GM23338 (cell line): ENCODE measurements around the gene ESPL1. TPM values are rescaled to one million over a fixed set of nuclear protein-coding genes. Genes with fewer than 3 reads are reported as not detected.
A peak's percentile ranks its signal among the peaks of the same experiment; 100 is the strongest.

ENCODE experiments used
- ATAC-seq: fragments of 200-7000 bp; cut with Tn5 transposase; 3 replicates; pipeline ENCODE4 v1.9.1; 2020
- DNase-seq: peaks from one replicate; pipeline ENCODE4 v3.0.0-alpha.2; 2015; ENCODE audit warnings: low spot score
- H2AFZ ChIP-seq: fragments of 200-600 bp; sonication (generic); 2 replicates; pipeline ENCODE4 v1.8.0; 2016; ENCODE audit warnings: antibody characterized with exemption, mild to moderate bottlenecking, moderate library complexity
- H3F3A ChIP-seq: fragments of 200-600 bp; sonication (generic); replicated peaks from 2 replicates; pipeline ENCODE4 v1.8.0; 2017; ENCODE audit warnings: antibody characterized with exemption, mixed run types, low read depth
- H3K27ac ChIP-seq: fragments of 200-600 bp; sonication (generic); 2 replicates; pipeline ENCODE4 v1.6.1; 2016; ENCODE audit warnings: low read depth
- H3K27me3 ChIP-seq: fragments of 200-600 bp; sonication (generic); 2 replicates; pipeline ENCODE4 v1.8.0; 2016; ENCODE audit warnings: mild to moderate bottlenecking, mixed run types, moderate library complexity; ENCODE audit not compliant: insufficient read depth
- H3K36me3 ChIP-seq: fragments of 200-600 bp; sonication (generic); 2 replicates; pipeline ENCODE4 v1.8.0; 2016; ENCODE audit warnings: mild to moderate bottlenecking; ENCODE audit not compliant: insufficient read depth
- H3K4me1 ChIP-seq: fragments of 200-600 bp; sonication (generic); 2 replicates; pipeline ENCODE4 v1.8.0; 2016; ENCODE audit warnings: mild to moderate bottlenecking, moderate library complexity; ENCODE audit not compliant: insufficient read depth
- H3K4me2 ChIP-seq: fragments of 200-600 bp; sonication (generic); 2 replicates; pipeline ENCODE4 v1.7.1; 2017; ENCODE audit warnings: mixed run types
- H3K4me3 ChIP-seq: fragments of 200-600 bp; sonication (generic); 2 replicates; pipeline ENCODE4 v1.6.1; 2016; ENCODE audit warnings: mixed run types
- H3K79me2 ChIP-seq: fragments of 200-600 bp; sonication (generic); replicated peaks from 2 replicates; pipeline ENCODE4 v1.8.0; 2017; ENCODE audit warnings: mild to moderate bottlenecking; ENCODE audit not compliant: insufficient read depth
- H3K9me2 ChIP-seq: fragments of 200-600 bp; sonication (generic); 2 replicates; pipeline ENCODE4 v1.8.0; 2017; ENCODE audit not compliant: insufficient read depth
- H4K20me1 ChIP-seq: fragments of 200-600 bp; sonication (generic); replicated peaks from 2 replicates; pipeline ENCODE4 v1.8.0; 2017; ENCODE audit warnings: mild to moderate bottlenecking; ENCODE audit not compliant: insufficient read depth
- H3K27ac Mint-ChIP-seq: 2 replicates; pipeline ENCODE4 v1.8.0; 2020; ENCODE audit warnings: inconsistent platforms, mild to moderate bottlenecking, moderate library complexity, mixed read lengths
- H3K27me3 Mint-ChIP-seq: 3 replicates; pipeline ENCODE4 v1.8.0; 2022; ENCODE audit warnings: low read depth, mild to moderate bottlenecking, moderate library complexity, mixed read lengths, inconsistent platforms; ENCODE audit not compliant: insufficient read depth, poor library complexity
- H3K36me3 Mint-ChIP-seq: 3 replicates; pipeline ENCODE4 v1.8.0; 2021; ENCODE audit warnings: low read depth, mild to moderate bottlenecking, inconsistent platforms, moderate library complexity, mixed read lengths
- H3K4me1 Mint-ChIP-seq: 3 replicates; pipeline ENCODE4 v1.8.0; 2020; ENCODE audit warnings: mild to moderate bottlenecking, inconsistent platforms, mixed read lengths
- H3K4me3 Mint-ChIP-seq: 3 replicates; pipeline ENCODE4 v1.8.0; 2021; ENCODE audit warnings: moderate library complexity, mild to moderate bottlenecking, inconsistent platforms, mixed read lengths
- H3K9me3 Mint-ChIP-seq: 3 replicates; pipeline ENCODE4 v1.8.0; 2020; ENCODE audit warnings: moderate library complexity, mild to moderate bottlenecking, inconsistent platforms, mixed read lengths
- EZH2 ChIP-seq: fragments of 200-600 bp; sonication (generic); IDR thresholded peaks from one replicate; pipeline ENCODE4 v1.8.0; 2017; ENCODE audit warnings: antibody characterized with exemption, mild to moderate bottlenecking, low read depth; ENCODE audit not compliant: unreplicated experiment
- JUNB ChIP-seq: IDR thresholded peaks from one replicate; pipeline ENCODE4 v1.6.1; 2016; ENCODE audit warnings: antibody characterized with exemption; ENCODE audit not compliant: unreplicated experiment
- NANOG ChIP-seq: IDR thresholded peaks from 2 replicates; pipeline ENCODE4 v1.6.1; 2016; ENCODE audit warnings: antibody characterized with exemption, borderline replicate concordance
- POLR2AphosphoS5 ChIP-seq: IDR thresholded peaks from 2 replicates; pipeline ENCODE4 v1.6.1; 2016; ENCODE audit warnings: antibody characterized with exemption, low read depth
- STAT1 ChIP-seq: IDR thresholded peaks from one replicate; pipeline ENCODE4 v1.6.1; 2016; ENCODE audit warnings: antibody characterized with exemption; ENCODE audit not compliant: unreplicated experiment
- ZNF114 ChIP-seq: fragments of 250-450 bp; sonication (Bioruptor Pico); IDR thresholded peaks from 2 replicates; pipeline ENCODE4 v1.5.0; 2020; ENCODE audit warnings: mild to moderate bottlenecking, moderate library complexity
- polyA plus RNA-seq: library from polyadenylated mRNA; unstranded; fragments of >200 nt; fragmentation: Nextera tagmentation; extraction: Ambion mirVana; gene quantifications from 2 replicates; pipeline ENCODE4 v1.2.1, GENCODE V29; 2016
- total RNA-seq: library from RNA; depleted of rRNA; stranded (reverse); fragments of >200 nt; shearing (Covaris generic); gene quantifications from 2 replicates; pipeline ENCODE4 v1.2.3, GENCODE V29; 2014
- TF ChIP-seq, protein P1 (sequence below), 2 experiments: fragments of 200-600 bp in 1 of 2; sonication (generic) in 1 of 2; conservative IDR thresholded peaks; 2 replicates each; pipeline versions ENCODE4 v1.5.1 to v1.6.1; 2016 to 2017; ENCODE audit warnings: antibody characterized with exemption in 2 of 2, low read depth in 2 of 2, mild to moderate bottlenecking in 2 of 2, moderate library complexity in 1 of 2
- TF ChIP-seq, protein P2 (sequence below): fragments of 250-450 bp; sonication (Bioruptor Pico); IDR thresholded peaks from 2 replicates; pipeline ENCODE4 v1.5.0; 2020; ENCODE audit warnings: mild to moderate bottlenecking, moderate library complexity
- TF ChIP-seq, protein P3 (sequence below): IDR thresholded peaks from one replicate; pipeline ENCODE4 v1.6.1; 2018; ENCODE audit warnings: antibody characterized with exemption; ENCODE audit not compliant: unreplicated experiment
- TF ChIP-seq, protein P4 (sequence below): IDR thresholded peaks from 2 replicates; pipeline ENCODE4 v1.6.1; 2016; ENCODE audit warnings: antibody characterized with exemption

Gene ESPL1
- total and polyA plus RNA-seq, 2 experiments from 2014 or later: 13.2 to 56.5 TPM

DNA sequence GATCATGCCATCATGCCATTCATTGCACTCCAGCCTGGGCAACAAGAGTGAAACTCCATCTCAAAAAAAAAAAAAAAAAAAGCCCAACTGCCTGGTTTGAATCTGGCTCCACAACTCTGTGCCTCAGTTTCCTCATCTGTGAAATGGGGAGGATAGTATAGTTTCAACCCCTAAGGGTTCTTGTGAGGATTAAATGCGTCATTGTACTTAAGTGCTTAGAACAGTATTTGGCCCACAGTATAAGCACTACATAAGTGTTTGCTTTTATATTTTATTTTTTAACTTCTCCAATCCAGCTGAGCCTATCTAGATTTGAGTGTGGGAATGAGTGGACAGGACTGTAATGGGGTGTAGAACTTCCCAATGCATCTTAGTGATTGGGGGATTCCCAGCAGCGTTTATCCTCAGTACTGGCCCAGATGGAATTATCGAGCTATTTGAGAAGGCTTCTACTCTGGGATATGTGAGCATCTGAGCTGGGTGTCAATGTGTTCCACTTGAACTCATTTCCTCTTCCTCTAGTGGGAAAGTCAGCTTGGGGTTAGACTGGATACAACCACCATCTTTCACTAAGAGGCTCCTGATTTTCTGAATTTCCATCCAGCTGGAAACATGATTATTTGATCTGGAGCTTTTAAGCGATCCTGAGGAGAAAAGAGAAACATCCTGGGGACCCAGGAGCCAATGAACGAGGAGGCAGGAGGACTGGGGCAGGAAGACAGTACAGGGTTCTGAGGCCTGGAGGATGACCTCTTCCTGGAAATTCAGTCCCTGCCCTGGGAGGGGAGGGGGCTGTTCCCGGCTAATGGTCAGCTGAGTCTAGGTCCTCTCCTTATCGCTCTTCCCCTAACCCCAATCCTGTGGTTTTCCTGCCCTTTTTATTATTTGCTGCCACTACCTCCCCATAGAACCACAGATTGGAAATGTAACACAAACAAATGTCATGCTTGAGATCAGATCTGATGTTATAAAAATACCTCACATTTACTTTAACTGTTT is 9.3 kb upstream of the ESPL1 start:
- no peak overlapping the region for H3K4me3 Mint-ChIP-seq
- H3K27me3 Mint-ChIP-seq: peaks cover 8% of the 10 kb centered on the region
- DNase-seq (no peak), ATAC-seq (no peak)
- TF ChIP-seq EZH2 (no peak), ZNF114 (CRISPR knock-in tag) (no peak), STAT1 (no peak), JUNB (no peak), NANOG (no peak), POLR2AphosphoS5 (no peak)
- TF ChIP-seq, protein P1, sequence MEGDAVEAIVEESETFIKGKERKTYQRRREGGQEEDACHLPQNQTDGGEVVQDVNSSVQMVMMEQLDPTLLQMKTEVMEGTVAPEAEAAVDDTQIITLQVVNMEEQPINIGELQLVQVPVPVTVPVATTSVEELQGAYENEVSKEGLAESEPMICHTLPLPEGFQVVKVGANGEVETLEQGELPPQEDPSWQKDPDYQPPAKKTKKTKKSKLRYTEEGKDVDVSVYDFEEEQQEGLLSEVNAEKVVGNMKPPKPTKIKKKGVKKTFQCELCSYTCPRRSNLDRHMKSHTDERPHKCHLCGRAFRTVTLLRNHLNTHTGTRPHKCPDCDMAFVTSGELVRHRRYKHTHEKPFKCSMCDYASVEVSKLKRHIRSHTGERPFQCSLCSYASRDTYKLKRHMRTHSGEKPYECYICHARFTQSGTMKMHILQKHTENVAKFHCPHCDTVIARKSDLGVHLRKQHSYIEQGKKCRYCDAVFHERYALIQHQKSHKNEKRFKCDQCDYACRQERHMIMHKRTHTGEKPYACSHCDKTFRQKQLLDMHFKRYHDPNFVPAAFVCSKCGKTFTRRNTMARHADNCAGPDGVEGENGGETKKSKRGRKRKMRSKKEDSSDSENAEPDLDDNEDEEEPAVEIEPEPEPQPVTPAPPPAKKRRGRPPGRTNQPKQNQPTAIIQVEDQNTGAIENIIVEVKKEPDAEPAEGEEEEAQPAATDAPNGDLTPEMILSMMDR (conservative IDR thresholded peaks at IDR 0.05; ENCODE audit: low read depth in 2 of 2): no peak
- TF ChIP-seq, protein P2, sequence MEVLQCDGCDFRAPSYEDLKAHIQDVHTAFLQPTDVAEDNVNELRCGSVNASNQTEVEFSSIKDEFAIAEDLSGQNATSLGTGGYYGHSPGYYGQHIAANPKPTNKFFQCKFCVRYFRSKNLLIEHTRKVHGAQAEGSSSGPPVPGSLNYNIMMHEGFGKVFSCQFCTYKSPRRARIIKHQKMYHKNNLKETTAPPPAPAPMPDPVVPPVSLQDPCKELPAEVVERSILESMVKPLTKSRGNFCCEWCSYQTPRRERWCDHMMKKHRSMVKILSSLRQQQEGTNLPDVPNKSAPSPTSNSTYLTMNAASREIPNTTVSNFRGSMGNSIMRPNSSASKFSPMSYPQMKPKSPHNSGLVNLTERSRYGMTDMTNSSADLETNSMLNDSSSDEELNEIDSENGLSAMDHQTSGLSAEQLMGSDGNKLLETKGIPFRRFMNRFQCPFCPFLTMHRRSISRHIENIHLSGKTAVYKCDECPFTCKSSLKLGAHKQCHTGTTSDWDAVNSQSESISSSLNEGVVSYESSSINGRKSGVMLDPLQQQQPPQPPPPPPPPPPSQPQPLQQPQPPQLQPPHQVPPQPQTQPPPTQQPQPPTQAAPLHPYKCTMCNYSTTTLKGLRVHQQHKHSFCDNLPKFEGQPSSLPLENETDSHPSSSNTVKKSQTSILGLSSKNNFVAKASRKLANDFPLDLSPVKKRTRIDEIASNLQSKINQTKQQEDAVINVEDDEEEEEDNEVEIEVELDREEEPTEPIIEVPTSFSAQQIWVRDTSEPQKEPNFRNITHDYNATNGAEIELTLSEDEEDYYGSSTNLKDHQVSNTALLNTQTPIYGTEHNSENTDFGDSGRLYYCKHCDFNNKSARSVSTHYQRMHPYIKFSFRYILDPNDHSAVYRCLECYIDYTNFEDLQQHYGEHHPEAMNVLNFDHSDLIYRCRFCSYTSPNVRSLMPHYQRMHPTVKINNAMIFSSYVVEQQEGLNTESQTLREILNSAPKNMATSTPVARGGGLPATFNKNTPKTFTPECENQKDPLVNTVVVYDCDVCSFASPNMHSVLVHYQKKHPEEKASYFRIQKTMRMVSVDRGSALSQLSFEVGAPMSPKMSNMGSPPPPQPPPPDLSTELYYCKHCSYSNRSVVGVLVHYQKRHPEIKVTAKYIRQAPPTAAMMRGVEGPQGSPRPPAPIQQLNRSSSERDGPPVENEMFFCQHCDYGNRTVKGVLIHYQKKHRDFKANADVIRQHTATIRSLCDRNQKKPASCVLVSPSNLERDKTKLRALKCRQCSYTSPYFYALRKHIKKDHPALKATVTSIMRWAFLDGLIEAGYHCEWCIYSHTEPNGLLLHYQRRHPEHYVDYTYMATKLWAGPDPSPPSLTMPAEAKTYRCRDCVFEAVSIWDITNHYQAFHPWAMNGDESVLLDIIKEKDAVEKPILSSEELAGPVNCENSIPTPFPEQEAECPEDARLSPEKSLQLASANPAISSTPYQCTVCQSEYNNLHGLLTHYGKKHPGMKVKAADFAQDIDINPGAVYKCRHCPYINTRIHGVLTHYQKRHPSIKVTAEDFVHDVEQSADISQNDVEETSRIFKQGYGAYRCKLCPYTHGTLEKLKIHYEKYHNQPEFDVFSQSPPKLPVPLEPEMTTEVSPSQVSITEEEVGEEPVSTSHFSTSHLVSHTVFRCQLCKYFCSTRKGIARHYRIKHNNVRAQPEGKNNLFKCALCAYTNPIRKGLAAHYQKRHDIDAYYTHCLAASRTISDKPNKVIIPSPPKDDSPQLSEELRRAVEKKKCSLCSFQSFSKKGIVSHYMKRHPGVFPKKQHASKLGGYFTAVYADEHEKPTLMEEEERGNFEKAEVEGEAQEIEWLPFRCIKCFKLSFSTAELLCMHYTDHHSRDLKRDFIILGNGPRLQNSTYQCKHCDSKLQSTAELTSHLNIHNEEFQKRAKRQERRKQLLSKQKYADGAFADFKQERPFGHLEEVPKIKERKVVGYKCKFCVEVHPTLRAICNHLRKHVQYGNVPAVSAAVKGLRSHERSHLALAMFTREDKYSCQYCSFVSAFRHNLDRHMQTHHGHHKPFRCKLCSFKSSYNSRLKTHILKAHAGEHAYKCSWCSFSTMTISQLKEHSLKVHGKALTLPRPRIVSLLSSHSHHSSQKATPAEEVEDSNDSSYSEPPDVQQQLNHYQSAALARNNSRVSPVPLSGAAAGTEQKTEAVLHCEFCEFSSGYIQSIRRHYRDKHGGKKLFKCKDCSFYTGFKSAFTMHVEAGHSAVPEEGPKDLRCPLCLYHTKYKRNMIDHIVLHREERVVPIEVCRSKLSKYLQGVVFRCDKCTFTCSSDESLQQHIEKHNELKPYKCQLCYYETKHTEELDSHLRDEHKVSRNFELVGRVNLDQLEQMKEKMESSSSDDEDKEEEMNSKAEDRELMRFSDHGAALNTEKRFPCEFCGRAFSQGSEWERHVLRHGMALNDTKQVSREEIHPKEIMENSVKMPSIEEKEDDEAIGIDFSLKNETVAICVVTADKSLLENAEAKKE: no peak
- TF ChIP-seq, protein P3, sequence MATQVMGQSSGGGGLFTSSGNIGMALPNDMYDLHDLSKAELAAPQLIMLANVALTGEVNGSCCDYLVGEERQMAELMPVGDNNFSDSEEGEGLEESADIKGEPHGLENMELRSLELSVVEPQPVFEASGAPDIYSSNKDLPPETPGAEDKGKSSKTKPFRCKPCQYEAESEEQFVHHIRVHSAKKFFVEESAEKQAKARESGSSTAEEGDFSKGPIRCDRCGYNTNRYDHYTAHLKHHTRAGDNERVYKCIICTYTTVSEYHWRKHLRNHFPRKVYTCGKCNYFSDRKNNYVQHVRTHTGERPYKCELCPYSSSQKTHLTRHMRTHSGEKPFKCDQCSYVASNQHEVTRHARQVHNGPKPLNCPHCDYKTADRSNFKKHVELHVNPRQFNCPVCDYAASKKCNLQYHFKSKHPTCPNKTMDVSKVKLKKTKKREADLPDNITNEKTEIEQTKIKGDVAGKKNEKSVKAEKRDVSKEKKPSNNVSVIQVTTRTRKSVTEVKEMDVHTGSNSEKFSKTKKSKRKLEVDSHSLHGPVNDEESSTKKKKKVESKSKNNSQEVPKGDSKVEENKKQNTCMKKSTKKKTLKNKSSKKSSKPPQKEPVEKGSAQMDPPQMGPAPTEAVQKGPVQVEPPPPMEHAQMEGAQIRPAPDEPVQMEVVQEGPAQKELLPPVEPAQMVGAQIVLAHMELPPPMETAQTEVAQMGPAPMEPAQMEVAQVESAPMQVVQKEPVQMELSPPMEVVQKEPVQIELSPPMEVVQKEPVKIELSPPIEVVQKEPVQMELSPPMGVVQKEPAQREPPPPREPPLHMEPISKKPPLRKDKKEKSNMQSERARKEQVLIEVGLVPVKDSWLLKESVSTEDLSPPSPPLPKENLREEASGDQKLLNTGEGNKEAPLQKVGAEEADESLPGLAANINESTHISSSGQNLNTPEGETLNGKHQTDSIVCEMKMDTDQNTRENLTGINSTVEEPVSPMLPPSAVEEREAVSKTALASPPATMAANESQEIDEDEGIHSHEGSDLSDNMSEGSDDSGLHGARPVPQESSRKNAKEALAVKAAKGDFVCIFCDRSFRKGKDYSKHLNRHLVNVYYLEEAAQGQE: no peak
- TF ChIP-seq, protein P4, sequence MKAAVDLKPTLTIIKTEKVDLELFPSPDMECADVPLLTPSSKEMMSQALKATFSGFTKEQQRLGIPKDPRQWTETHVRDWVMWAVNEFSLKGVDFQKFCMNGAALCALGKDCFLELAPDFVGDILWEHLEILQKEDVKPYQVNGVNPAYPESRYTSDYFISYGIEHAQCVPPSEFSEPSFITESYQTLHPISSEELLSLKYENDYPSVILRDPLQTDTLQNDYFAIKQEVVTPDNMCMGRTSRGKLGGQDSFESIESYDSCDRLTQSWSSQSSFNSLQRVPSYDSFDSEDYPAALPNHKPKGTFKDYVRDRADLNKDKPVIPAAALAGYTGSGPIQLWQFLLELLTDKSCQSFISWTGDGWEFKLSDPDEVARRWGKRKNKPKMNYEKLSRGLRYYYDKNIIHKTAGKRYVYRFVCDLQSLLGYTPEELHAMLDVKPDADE: no peak
- H3K9me2 ChIP-seq: no peaks in the 10 kb centered on the region
- H3K4me1 Mint-ChIP-seq: no peaks in the 10 kb centered on the region; the same call in 2 of the 3 replicates
- H4K20me1 ChIP-seq: no peaks in the 10 kb centered on the region
- H3K36me3 Mint-ChIP-seq: peaks cover 2% of the 10 kb centered on the region; the same call in 1 of the 3 replicates
- no peak overlapping the region for H3K4me3 ChIP-seq
- H3K79me2 ChIP-seq: no peaks in the 10 kb centered on the region; the same call in 1 of the 2 replicates
- no peaks in the 10 kb centered on the region for H3K4me1 ChIP-seq
- no peak overlapping the region for H2AFZ ChIP-seq
- H3K9me3 Mint-ChIP-seq: no peaks in the 10 kb centered on the region
- H3K27ac ChIP-seq: no peak overlapping the region
- H3K27me3 ChIP-seq: no peaks in the 10 kb centered on the region
- no peak overlapping the region for H3K4me2 ChIP-seq
- 0 out of 2 replicates have a peak overlapping the region, but pooled peaks have one; percentile 47 for H3K27ac Mint-ChIP-seq
- 0 out of 2 replicates have a peak, but pooled peaks cover 4% of the 10 kb centered on the region for H3F3A ChIP-seq
- no peaks in the 10 kb centered on the region for H3K36me3 ChIP-seq
